Stimulated activated CD4-positive, alpha-beta T cell treated with anti-CD3 and anti-CD28 coated beads, Interleukin-1b, Interleukin-23, amount 100 ng/mL, for 48 hours (primary cell): ENCODE data around the gene STK24.
A peak's percentile ranks its signal among the peaks of the same experiment; 100 is the strongest.

Experiments used
- DNase-seq: peaks from one replicate; pipeline ENCODE4 v3.0.0-alpha.2; 2020

STK24 gene

DNA sequence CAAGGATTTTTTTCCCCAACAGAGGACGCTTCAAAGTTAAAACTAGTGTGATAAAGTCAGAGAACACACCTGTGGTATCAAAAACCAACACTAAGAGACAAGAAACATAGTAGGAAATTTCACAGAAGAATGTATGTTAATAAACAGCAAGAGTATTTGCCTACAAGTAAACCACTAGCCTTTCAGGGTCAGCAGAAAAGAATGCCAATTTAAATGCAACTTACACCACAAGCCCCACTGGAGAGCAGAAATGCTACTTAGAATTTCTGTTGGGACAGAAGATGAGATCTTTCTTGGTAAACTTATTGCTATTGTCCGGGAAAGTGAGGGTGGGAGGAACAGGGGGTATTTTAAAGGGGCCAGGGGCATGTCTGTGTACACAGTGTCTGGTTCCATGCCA lies 68.6 kb downstream of the STK24 start:
- no peak for DNase-seq

DNA sequence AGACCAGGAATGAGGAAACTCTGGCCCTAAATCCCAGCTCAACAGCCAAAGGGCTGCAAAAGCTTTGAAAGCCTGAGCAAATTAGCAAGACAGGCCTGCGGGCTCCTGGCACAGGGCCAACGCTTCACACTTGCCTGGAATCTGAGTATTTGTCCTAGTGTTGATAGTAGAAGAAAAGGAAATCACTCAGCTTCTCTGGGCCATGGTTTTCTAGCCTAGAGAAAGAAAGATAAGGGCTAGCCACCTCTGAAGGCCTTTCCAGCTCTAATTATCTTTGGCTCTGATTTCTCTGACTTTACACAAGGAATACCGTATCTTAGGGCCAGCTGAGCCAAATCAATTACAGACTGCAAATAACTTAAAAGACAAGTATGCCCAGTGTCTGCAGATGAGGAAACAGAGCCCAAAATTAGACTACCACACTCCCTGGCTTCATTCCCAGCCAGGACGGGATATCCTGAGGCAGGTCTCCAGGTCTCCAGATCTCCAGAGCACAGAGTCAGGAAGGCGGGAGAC lies 69.6 kb downstream of the STK24 start:
- no peak for DNase-seq

DNA sequence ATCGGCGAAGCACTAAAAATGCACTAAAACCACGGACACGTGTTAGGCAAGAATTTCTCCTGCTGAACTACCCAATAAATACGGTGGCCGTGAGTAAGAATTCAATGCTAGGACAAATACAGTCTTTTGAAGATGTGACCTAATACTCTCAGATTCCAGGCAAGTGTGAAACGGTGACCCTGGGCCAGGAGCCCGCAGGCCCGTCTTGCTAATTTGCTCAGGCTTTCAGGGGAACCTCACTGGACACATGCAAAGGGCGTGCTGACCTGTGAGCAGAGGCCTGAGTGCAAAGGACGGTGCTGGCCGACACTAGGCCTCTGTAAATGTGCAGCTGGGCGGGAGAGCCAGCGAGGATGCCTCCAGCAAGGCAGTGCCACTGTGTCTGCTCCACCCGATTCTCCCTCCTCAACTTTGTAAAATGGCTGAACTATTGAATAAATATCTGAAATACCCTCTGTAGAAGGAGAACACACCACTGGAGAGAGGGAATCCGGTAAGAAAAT lies 70.1 kb downstream of the STK24 start:
- DNase-seq, result no peak

DNA sequence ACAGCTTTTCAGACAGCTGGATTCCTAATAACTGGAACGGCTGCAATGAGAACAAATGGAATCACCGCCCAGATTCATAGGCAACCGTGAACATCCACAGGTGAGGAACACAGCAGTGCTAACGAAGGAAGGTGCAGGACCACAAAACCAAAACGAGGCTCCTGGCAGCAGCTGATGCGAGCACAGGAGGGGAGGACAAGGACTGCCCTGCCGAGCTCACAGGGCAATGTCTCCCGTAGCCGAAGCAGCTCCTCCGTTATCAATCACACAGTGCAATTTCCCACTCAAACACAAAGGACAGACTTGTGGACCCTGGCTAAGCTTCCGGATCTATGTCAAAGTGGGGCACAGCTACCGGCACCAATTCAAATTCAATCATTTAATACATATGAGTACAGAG lies 70.6 kb downstream of the STK24 start:
- DNase-seq, result no peak

DNA sequence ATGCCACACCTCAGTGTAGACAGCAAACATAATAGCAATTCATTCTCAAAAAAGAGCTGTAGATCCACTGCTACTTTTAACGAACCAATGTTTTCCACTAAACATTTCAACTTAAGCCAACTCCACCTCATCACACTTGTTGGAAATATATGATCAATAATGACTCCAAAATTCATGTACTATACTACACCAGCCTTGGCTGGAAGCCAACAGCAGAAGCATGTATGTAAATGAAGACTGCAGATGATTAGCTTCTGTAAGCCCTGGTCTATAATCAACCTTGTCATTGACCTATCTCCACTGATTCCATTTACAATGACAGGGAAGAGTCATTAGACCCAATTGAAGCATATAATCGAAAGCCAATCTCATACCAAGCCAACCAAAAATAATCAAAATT lies 71.7 kb downstream of the STK24 start:
- DNase-seq, result no peak

DNA sequence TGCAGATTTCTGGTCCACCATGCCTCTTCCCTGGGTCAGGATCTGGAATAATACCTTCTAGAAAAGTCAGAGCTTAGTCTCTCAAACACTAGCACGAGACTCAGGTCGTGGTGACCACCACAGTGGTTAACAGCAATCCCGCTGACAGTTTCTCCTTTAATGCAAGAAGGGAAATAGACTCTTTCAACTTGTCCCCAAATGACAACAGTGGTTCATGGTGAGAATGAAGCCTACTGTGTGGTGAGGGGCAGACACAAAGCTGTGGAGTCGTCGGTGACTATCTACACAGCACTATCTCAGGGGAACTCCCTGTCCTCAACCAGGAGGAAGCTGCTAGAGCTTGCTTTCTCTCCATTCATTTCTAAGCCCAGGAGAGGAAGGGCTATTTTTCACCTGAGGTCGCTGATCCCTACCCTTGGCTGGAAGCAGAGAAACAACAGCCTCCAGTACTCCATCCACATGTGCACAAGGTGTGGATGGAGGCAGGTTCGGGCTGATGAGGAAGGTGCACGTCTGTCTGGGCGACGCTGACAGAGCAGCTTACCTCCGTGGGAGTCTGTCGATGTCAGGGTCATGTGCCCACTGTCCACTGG lies 72.4 kb downstream of the STK24 start:
- DNase-seq, result peak; percentile 37

DNA sequence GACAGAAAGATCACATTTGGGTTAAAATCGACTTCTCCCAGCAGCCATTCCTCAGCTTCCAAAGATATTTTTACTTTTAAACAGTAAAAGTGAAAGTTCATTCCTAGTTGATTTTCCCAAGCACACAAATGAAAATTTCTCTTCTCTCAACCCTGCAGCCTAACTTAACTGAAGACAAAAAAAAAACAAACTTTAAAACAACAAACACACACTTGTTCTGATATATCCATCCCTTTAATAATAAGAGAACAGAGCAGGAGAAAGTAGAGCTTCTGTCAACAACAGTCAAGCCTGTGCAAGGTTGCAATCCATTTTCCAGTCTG lies 72.9 kb downstream of the STK24 start:
- no peak for DNase-seq

DNA sequence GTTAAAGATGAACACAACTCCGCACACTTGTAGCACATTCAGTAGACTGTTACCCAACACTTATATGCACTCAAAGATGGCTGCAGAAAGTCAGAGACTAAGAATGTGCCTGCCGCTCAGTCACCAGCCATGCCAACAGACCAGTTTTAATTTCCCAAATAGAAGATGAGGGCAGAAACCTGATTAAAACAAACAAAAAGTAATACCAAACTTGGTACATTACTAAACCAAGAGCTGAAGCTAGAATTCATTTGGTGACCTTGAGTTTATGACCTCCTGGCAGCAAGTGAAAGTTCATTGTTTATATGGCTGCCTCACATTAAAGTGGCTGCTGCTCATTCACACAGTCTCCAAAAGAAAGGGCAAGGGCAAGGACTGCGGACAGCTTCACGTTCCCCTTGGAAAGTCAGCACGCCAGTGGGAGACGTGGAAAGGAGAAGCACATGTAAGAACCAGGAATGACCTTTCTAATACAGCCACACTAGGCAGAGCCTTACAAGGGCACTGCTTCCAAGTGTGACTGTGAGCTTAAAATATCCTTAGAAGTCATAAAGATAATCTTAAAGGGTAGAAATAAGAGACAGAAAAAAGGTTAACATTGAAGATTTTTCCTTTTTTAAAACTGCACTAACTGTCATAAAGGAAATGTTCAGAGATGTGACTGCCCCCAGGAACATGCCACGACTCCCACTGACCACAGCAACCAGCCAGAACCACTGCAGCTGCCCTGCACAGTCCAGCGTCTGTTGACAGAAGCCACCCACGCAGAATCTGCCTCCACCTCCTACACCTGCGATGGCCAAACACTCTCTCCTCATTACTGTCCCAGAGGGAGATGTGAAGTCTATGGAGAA lies 73.5 kb downstream of the STK24 start:
- DNase-seq, result no peak

DNA sequence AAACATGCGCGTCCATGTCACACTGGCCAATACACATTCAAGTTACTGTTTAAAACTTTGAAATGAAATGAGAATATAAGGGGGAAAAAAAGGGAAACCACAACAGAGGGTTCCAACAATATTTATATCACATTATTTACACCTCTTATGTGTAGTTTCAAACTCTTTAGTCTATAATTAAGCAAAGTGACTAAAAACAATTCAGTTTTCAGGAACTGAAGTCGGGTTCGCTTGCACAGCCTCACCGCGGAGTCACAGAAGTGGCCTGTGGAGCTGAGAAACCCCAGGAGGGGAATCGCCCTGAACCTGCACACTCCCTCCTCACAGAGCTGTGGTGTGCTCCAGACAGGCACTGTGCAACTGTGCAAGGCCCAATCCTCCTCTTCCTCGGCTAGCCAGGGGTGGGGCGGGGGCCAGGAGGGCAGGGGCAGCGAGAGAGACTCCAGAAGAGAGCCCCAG lies 75.9 kb downstream of the STK24 start:
- DNase-seq, result no peak

DNA sequence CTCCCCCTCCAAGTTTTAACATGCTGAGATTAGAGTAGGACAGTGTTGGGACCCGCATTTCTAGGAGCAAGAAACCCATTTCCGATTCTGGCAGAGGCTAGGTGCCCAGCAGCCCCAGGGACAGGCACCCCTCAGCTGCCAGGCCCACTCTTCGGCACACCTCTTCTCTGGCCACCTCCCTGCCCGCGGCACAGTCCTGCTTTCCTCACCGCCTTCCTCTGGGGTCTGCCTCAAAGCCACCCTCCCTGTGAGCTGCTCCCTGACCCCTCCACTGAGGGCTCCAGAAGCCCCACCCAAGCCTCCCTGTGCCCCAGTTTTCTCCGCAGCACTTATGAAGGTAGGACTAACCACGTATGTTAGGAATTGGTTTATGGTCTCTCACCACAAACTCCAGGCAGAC lies 79.9 kb downstream of the STK24 start:
- DNase-seq, result no peak

DNA sequence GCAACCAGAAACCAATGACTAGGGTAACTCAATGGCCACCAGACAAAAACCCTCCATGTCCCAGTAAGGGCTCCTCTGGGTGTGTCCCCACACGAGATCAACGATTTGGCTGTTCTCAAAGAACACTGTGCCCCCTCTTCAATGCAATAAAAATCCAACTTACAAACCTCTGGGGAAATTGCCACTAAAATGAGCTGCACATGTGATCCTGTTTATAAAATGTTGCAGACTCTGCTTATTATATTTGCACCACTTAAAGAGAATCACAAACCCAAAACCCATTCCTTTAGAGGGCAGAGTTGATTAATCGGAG lies 80.5 kb downstream of the STK24 start:
- no peak for DNase-seq

DNA sequence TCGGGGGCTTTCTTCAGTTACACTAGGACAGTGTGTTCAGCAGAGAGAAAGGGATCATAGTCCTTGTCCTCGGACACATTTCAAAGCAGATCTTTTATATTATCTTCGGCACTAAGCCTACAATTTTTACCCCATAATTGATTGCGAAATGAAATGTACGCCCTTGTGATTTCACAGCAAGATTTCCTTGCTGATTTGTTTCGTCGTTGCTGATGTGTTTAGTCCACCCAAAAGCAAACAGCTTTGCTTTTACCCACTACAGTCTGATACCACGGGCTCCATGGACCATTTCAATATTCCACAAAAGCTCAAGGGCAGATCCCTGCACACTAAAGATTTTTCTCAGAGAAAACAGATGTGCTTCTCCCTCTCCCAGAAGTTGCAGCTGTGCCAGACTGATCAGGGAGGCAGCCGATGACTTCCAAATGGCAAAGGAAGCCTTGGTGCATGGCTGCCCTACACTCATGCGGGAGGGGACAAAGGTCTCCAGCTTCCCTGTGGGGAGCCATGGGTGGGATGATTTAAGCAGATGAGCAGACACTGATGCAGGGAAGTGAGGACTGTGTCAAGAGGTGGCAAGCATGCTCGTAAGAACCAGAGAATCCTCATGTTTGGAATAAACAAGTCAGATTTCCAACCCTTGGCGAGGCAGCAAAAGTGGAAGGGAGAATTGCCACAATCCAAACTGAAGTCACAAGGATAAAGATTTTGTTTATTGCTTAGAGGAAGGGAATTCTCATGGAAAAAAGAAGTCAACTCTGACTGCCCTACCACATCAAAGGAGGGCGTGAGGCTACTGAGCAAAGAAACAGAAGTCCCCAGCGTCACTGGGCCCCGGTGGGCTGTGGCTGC lies 81.1 kb downstream of the STK24 start:
- no peak for DNase-seq

DNA sequence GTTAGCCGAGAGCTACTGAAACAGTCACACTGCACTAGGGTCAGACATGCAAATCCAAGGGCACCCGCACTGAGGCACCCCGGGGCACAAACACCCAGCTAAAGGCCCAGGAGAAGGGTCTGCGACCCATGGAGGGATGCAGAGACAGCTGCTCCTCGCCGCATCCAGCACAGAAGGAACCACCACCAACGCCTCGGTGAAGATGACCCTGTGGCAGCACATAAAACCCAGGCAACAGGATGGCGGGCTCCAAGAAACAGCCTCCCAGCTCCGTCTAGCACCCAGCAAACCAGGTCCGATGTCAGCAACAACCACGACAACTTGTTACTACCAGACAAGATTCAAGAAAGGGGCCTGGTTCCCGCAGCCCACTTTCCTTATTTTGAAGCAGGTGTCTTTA lies 82.1 kb downstream of the STK24 start:
- DNase-seq, result no peak

DNA sequence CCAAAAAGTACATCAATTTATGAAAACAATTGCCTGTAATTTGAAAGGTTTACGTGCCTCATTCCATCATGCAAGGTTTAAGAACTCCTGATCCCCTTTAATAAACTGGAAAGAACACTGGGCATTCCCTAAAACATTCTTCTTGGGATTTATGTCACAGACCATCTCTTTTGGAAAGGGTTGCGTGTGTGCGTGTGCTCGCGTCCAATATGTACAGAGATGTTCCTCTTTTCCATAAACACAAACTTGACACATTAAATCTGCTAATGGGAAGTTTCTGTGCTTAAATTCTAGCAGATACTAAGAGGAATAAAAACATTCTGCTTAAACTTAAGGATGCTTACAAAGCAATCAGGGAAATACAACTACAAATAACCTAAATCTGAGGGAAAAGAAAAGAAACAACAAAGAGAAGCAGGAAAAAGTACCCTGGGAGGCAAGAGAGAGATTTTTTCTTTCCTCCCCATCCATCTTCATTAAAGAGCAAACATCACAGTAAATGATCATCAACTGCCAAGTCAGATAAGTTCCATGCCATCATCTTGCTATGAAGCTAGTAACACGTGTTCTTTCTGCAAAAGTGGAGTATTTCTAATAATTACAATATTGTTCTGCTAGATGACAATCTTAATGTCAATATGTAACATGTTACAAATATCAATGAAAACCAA lies 83.7 kb downstream of the STK24 start:
- DNase-seq, result no peak

DNA sequence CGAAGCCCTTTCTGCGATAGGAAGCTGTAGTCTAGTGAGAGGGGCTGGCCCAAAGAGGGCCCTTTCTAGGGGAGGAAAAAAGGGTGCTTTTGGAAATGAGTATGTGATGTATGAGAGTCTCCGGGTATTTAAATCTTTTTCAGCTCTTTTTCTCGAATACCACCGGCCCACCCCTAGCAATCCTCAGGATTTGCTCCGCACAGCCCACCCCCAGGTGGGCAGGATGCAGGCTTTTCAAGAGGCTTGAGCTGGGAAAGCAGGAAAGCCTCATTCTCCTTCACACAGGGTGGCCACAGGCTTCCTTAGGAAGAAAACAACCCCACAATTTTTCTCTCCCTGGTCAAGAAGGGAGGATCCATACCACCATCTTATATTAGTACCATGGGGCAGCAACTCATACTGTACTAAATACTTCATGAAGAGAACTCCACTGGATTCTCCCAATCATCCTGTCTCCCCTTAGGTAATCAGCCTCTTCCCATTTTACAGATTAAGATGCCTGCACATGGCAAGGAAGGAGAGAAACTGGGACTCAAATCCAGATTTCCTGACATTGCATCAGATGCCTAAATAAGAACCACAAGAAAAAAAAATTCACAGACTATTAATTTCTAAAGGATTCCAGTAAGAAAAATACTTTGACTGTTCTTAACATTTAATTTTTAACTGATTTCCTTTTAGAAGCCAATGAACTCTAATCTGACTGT lies 84.4 kb downstream of the STK24 start:
- DNase-seq, result no peak

DNA sequence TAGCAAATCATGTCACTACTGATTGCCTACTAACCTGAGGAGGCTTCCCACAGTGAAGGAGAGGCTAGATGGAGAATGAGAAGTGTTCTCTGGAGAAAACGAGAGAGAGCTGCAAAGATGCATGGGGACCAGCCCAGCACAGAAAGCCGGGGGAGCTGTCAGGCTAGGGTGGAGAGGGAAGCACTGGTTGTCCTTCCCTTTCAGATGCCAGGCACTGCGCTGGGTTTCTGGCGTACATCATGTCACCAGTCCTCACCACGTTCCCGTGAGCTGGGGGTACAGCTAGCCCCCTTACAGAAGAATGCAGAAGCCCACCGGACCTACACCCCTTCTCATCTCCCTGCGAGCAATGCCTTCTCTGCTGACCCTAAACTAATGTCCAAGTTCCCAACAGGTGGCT lies 86.0 kb downstream of the STK24 start:
- no peak for DNase-seq

DNA sequence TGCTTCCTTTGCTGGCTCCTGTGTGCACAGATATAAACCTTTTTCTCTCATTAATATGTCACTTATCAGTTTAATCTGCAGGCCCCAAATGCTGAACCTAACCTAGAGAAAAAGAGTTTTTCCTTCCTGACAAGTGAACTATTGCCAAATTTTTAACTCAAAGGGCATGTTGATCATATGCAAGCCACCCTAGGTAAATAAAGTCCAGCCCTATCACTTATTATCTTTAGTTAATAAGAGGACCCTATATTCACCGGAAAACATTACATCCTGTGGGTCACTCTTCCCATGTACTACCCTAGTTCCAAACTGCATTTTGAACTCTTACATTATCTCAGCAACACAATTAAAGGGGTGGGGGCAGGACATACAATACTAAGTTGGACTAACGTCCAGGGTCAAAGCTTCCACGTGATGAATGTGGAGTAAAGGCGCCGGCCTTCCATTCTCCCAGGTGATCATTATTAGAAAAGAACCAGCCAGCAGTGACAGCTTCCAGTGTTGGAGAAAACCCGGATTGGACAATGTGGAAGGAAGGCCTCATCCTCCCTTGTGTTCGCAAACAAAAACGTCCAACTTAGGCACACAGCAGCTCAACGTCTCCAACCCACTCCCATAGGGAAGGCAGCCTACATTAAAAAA lies 86.6 kb downstream of the STK24 start:
- DNase-seq, result no peak

DNA sequence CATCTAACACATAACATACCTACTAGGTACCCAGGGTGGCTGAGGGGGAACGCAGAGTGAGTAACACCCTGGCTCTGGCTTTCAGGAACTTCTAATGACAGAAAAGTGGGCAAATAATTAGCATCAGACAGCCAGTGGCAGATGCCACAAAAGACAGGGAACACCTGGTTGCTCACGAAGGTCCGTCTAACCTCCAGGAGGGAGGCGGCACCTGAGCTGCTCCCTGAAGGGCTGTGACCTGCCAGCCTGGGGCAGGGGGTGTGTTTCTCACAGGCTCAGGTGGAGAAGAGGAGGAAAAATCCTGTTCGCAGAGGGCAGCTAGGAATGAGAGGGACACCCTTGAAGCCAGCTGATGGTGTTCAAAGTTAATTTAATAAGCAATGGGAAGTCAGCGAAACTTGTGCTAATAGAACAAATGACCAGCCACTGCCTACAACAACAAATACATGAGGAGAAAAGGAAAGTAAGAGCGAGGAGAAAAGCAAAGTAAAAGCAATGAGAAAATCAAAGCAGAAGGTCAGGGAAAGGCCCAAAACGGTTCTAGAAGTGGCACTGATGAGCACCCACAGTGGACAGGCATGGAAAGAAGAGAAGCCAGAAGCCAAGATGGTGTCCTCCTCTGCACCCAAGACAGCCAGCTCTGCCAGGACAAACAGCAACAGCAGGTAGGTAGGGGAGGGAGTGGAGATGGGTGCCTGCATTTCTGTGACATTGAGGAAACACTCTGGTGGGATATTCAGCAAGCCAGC lies 87.3 kb downstream of the STK24 start:
- DNase-seq, result no peak

DNA sequence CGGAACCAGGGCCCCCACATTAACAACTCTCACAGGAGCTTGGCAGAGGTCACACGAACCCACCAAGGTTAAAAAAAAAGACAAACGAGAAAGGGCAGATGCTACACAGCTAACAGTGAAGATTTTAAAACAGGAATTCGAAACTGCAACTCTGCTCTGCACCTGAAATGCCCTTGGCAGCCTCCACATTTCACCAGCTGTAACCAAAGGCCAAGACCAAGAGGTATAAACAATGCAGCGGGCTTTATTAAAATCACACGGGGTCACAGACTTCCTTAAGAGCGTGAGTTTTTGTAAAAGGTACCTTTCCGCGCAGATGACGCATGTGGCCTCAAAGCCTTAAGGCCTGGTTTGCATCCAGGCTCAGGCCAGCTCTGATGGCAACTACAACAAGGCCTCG lies 88.2 kb downstream of the STK24 start:
- no peak for DNase-seq

DNA sequence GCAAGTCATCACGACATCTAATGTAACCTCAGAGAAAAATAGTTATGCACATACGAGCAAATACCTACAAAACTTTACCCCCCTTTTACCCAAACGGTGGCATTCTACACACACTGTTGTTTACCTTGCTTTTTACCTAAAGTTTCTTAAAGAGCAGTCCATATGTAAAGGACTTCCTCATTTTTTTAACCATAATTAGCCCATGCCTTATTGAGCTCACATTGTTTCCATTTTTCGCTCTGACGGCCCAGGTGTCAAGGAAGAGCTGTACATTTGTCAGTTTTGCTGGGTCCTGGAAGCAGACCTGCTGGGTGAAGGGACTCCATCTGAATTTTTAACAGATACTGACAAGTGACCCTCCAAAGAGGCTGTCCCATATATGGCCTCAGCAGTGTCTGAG lies 89.4 kb downstream of the STK24 start:
- no peak for DNase-seq

DNA sequence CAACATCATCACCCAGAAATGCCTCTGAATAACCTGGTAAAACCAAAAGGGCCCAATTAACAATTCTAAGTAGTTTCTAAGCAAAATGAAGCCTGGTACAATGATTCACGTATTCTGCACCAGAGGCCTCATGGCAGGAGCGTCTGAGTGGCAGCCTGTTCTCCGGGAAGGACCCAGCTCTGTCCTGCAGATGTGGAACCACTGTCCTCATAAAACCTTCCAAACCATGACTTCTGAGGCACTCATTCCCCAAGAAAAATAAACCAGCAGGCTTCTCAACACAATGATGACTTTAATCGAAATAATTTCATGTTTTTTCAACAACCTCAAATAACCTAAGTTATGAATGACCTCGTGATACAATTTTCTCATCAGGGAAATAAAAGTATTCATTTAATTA lies 89.9 kb downstream of the STK24 start:
- no peak for DNase-seq
